ENCODE measurements around the gene RAB5A.

DNA sequence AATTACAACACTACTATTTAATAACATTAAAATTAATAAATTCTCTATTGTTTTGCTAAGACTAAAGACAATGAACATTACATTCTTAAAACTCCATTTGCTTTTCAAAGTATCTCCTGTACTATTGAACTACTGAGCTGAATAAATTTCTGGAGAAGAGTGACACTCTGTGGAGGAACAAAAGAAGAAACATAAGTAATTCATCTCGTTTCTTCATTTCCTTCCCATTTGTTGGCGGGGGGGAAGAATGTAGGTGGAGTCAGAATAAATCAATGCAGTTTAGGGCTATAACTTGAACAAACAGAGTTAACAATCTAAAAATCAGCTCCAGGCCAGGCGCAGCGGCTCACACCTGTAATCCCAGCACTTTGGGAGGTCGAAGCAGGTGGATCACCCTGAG is 45.6 kb upstream of the RAB5A start:
- TF ChIP-seq CTCF (IDR thresholded peaks at IDR 0.05) (no peak), POLR2A (IDR thresholded peaks at IDR 0.05) (no peak), POLR2AphosphoS5 (IDR thresholded peaks at IDR 0.05; ENCODE audit: insufficient read depth in 1 of 2, low read depth in 1 of 2) (no peak)

Measured in vagina (tissue), 2 donors.